K562 (cell line): Measurements from ENCODE around the gene SYNGR3. TPM values are rescaled to one million over a fixed set of nuclear protein-coding genes. Genes with fewer than 3 reads are reported as not detected.

ENCODE experiments used
- ATAC-seq: fragments of 200-7000 bp; cut with Tn5 transposase; 3 replicates; pipeline ENCODE4 v1.9.1; 2020; ENCODE audit warnings: moderate library complexity
- BruUV-seq: library from RNA; stranded (reverse); fragments of 400-500 nt; replicated peaks from 2 replicates; lab custom pipeline; 2021; lab: Mats Ljungman, UMichigan
- CTCF ChIA-PET: fragments of 300-600 bp; formaldehyde crosslinking; extraction: SDS; loops from one replicate; lab custom pipeline; 2021; ENCODE audit warnings: low intra/inter-chr PET ratio; lab: Yijun Ruan, JAX
- POLR2A ChIA-PET: fragments of 300-600, 350-650 bp; sonication (Branson Sonifier 250); formaldehyde crosslinking; extraction: SDS; loops from one replicate; lab custom pipeline; 2021; ENCODE audit warnings: antibody characterized with exemption, inconsistent platforms; lab: Yijun Ruan, JAX
- DNase-seq, 4 experiments: peaks; one replicate each; pipeline versions ENCODE4 v3.0.0 to v3.0.0-alpha.2; 2011 to 2018; ENCODE audit warnings: low spot score in 3 of 4, mixed read lengths in 3 of 4; ENCODE audit errors: extremely low read depth in 1 of 4
- FAIRE-seq: peaks from 2 replicates; lab custom pipeline; 2011; peaks lifted over from hg19 to GRCh38; lab: Jason Lieb, UNC
- H2AFZ ChIP-seq: 2 replicates; pipeline ENCODE4 v1.6.0; 2011; ENCODE audit warnings: low read depth, low read length, control low read depth, inconsistent platforms
- H3K27ac ChIP-seq: fragments of 200-600 bp; 3 replicates; pipeline ENCODE4 v1.8.0; 2011; ENCODE audit warnings: low read depth, mild to moderate bottlenecking, control low read depth, inconsistent platforms, low read length, moderate library complexity, mixed read lengths; ENCODE audit errors: extremely low read depth
- H3K27me3 ChIP-seq, 2 experiments: fragments of 300-600 bp in 1 of 2; 2 replicates in 1 of 2; 3 replicates in 1 of 2; pipeline versions ENCODE4 v1.6.0 to v1.8.0; 2011; ENCODE audit warnings: inconsistent platforms in 2 of 2, low read length in 2 of 2, mild to moderate bottlenecking in 1 of 2, mixed read lengths in 1 of 2, moderate library complexity in 1 of 2; ENCODE audit not compliant: control insufficient read depth in 2 of 2, insufficient read depth in 2 of 2
- H3K36me3 ChIP-seq: fragments of 300-600 bp; 3 replicates; pipeline ENCODE4 v1.8.0; 2011; ENCODE audit warnings: mild to moderate bottlenecking, low read length, inconsistent platforms; ENCODE audit not compliant: control insufficient read depth, insufficient read depth
- H3K4me1 ChIP-seq, 2 experiments: fragments of 200-600 bp in 1 of 2; replicated peaks in 1 of 2; 2 replicates in 1 of 2; 3 replicates in 1 of 2; pipeline versions ENCODE4 v1.5.1 to v1.8.0; 2011; ENCODE audit warnings: inconsistent platforms in 2 of 2, low read length in 2 of 2, mild to moderate bottlenecking in 1 of 2, mixed read lengths in 1 of 2, moderate library complexity in 1 of 2; ENCODE audit not compliant: control insufficient read depth in 2 of 2, insufficient read depth in 2 of 2
- H3K4me2 ChIP-seq: 2 replicates; pipeline ENCODE4 v1.6.1; 2011; ENCODE audit warnings: low read length, control low read depth, inconsistent platforms, mixed read lengths; ENCODE audit not compliant: insufficient read depth
- H3K4me3 ChIP-seq: fragments of 200-600 bp; sonication (generic), shearing (Covaris generic); 2 replicates; pipeline ENCODE4 v1.5.1; 2016; ENCODE audit warnings: control low read depth, inconsistent platforms
- H3K79me2 ChIP-seq: fragments of 200-600 bp; 3 replicates; pipeline ENCODE4 v1.8.0; 2011; ENCODE audit warnings: low read length, inconsistent platforms; ENCODE audit not compliant: control insufficient read depth, insufficient read depth
- H3K9ac ChIP-seq, 2 experiments: 2 replicates each; pipeline versions ENCODE4 v1.6.0 to v1.6.1; 2011; ENCODE audit warnings: low read depth in 2 of 2, low read length in 2 of 2, control low read depth in 1 of 2, inconsistent platforms in 1 of 2, mild to moderate bottlenecking in 1 of 2, mixed read lengths in 1 of 2; ENCODE audit not compliant: insufficient read depth in 1 of 2
- H3K9me1 ChIP-seq: one replicate; pipeline ENCODE4 v1.6.0; 2011; ENCODE audit warnings: inconsistent platforms, mild to moderate bottlenecking, low read length, moderate library complexity; ENCODE audit not compliant: control insufficient read depth, insufficient read depth
- H3K9me3 ChIP-seq: replicated peaks from 2 replicates; pipeline ENCODE4 v1.5.1; 2011; ENCODE audit warnings: low read depth, low read length, inconsistent platforms; ENCODE audit not compliant: control insufficient read depth, insufficient read depth
- H4K20me1 ChIP-seq: replicated peaks from 2 replicates; pipeline ENCODE4 v1.6.1; 2011; ENCODE audit warnings: low read length, inconsistent platforms, mixed read lengths; ENCODE audit not compliant: control insufficient read depth, insufficient read depth
- C11orf30 ChIP-seq: fragments of 450-650 bp; IDR thresholded peaks from 2 replicates; pipeline ENCODE4 v1.6.1; 2016; ENCODE audit warnings: low read depth, mild to moderate bottlenecking
- CEBPB ChIP-seq: fragments of 450-650 bp; IDR thresholded peaks from 2 replicates; pipeline ENCODE4 v1.6.1; 2016; ENCODE audit warnings: missing genetic modification characterization, missing compliant biosample characterization
- CGGBP1 ChIP-seq: fragments of 250-450 bp; sonication (Bioruptor Pico); IDR thresholded peaks from 2 replicates; pipeline ENCODE4 v1.9.0; 2021; ENCODE audit warnings: mild to moderate bottlenecking
- FOSL1 ChIP-seq: fragments of 200-800 bp; sonication (Bioruptor generic); conservative IDR thresholded peaks from 2 replicates; pipeline ENCODE4 v1.6.1; 2016; ENCODE audit warnings: missing genetic modification characterization, missing compliant biosample characterization
- HMGN3 ChIP-seq: IDR thresholded peaks from 2 replicates; pipeline ENCODE4 v1.6.1; 2011; ENCODE audit warnings: borderline replicate concordance, low read depth, mild to moderate bottlenecking, mixed read lengths, low read length; ENCODE audit not compliant: insufficient read length; ENCODE audit errors: extremely low read depth
- LCOR ChIP-seq: sonication (generic); formaldehyde crosslinking; IDR thresholded peaks from 2 replicates; pipeline ENCODE4 v1.8.0; 2022; ENCODE audit warnings: mild to moderate bottlenecking, missing genetic modification reagents
- MCM7 ChIP-seq, 2 experiments: fragments of 450-650 bp; IDR thresholded peaks; 2 replicates each; pipeline ENCODE4 v1.6.1; 2016 to 2018
- MEF2D ChIP-seq: conservative IDR thresholded peaks from 2 replicates; pipeline ENCODE4 v1.6.1; 2016; ENCODE audit warnings: low read depth, missing genetic modification characterization, missing compliant biosample characterization
- SFPQ ChIP-seq: fragments of 200-400 bp; formaldehyde crosslinking; IDR thresholded peaks from 2 replicates; pipeline ENCODE4 v1.6.1; 2017; ENCODE audit warnings: mild to moderate bottlenecking, low read depth, low read length, moderate library complexity
- SIN3A ChIP-seq, 2 experiments: fragments of 150-350 bp in 1 of 2; IDR thresholded peaks; 2 replicates each; pipeline ENCODE4 v1.6.1; 2011 to 2016; ENCODE audit warnings: borderline replicate concordance in 2 of 2, low read depth in 2 of 2, low read length in 2 of 2, mild to moderate bottlenecking in 2 of 2, moderate library complexity in 2 of 2; ENCODE audit not compliant: control insufficient read depth in 1 of 2
- SP2 ChIP-seq: IDR thresholded peaks from 2 replicates; pipeline ENCODE4 v1.6.1; 2011; ENCODE audit warnings: mild to moderate bottlenecking, low read depth, low read length, moderate library complexity; ENCODE audit not compliant: poor library complexity, severe bottlenecking; ENCODE audit errors: extremely low read depth
- SPI1 ChIP-seq: IDR thresholded peaks from 2 replicates; pipeline ENCODE4 v1.6.1; 2011; ENCODE audit warnings: low read depth, low read length, control low read depth, borderline replicate concordance
- SRSF9 ChIP-seq: fragments of 200-400 bp; formaldehyde crosslinking; IDR thresholded peaks from 2 replicates; pipeline ENCODE4 v1.6.1; 2017; ENCODE audit warnings: low read depth, low read length, borderline replicate concordance
- TCF15 ChIP-seq: fragments of 250-450 bp; sonication (Bioruptor Pico); IDR thresholded peaks from 2 replicates; pipeline ENCODE4 v1.8.0; 2022; ENCODE audit warnings: moderate library complexity, mild to moderate bottlenecking, inconsistent platforms
- U2AF2 ChIP-seq: fragments of 200-400 bp; formaldehyde crosslinking; optimal IDR thresholded peaks from 2 replicates; pipeline ENCODE3; 2017; ENCODE audit warnings: low read depth, mild to moderate bottlenecking, low read length
- ZNF184 ChIP-seq: sonication (generic); formaldehyde crosslinking; IDR thresholded peaks from 2 replicates; pipeline ENCODE4 v1.5.0; 2020; ENCODE audit warnings: missing genetic modification reagents
- WGBS: fragments of 100-300 bp; shearing (Covaris generic); methylation state at CpG from one replicate; pipeline ENCODE4 v1.1.6; 2016; ENCODE audit warnings: low coverage, mixed read lengths; ENCODE audit not compliant: insufficient coverage; ENCODE audit errors: missing lambda C conversion rate; 5-methylcytosine and 5-hydroxymethylcytosine counted together
- in situ Hi-C: fragments of 300-500 bp; cut with MboI; formaldehyde crosslinking; loops from 4 replicates; pipeline ENCODE4 v1.15.0; 2018; ENCODE audit warnings: inconsistent platforms, mixed read lengths
- intact Hi-C: fragments of 100-400 bp; cut with micrococcal nuclease; formaldehyde crosslinking; loops from 2 replicates; pipeline ENCODE4 v1.14.2; 2022
- polyA plus RNA-seq, 8 experiments: library from polyadenylated mRNA; depleted of rRNA in 4 of 8; stranded (reverse) in 5 of 8; unstranded in 3 of 8; fragments of >200 nt; fragmentation: Nextera tagmentation in 2 of 8; fragmentation: Illumina TruSeq in 1 of 8; extraction: Ambion mirVana in 2 of 8; extraction: Trizol in 1 of 8; gene quantifications; 2 replicates each; pipeline versions ENCODE4 v1.2.1 to v1.2.3, GENCODE V29; 2011 to 2014; ENCODE audit warnings: inconsistent platforms in 1 of 8, missing spikeins in 1 of 8
- total RNA-seq, 7 experiments: library from RNA; depleted of rRNA in 6 of 7; stranded (reverse); fragments of >200 nt in 6 of 7; fragmentation: Illumina TruSeq in 2 of 7; extraction: Trizol in 2 of 7; gene quantifications; 2 replicates each; pipeline versions ENCODE4 v1.2.1 to v1.2.3, GENCODE V29; 2011 to 2021; ENCODE audit warnings: low replicate concordance in 1 of 7

SYNGR3 gene
- total and polyA plus RNA-seq, 9 of the 15 experiments (the other 6 are each of a cell fraction or from before 2014, with no cell fraction given): 3.7 to 69.2 (median 36.3) TPM

- Histone ChIP-seq H3K9me1 (no peaks in the 10 kb centered on the region), H3K9me3 (no peaks in the 10 kb centered on the region), H3K4me1 (peaks cover 29 to 59% of the 10 kb centered on the region in 2 experiments), H3K27me3 (no peaks in the 10 kb centered on the region), H3K9ac (peak overlapping the region; percentile 80 to 96), H3K27ac (peak overlapping the region; percentile 94; the same call in 2 of the 3 replicates), H4K20me1 (no peaks in the 10 kb centered on the region; the same call in 1 of the 2 replicates), H3K4me2 (peak overlapping the region; percentile 87), H3K36me3 (peaks cover 37% of the 10 kb centered on the region; the same call in 2 of the 3 replicates), H3K79me2 (peaks cover 31% of the 10 kb centered on the region), H2AFZ (no peak overlapping the region), H3K4me3 (peak overlapping the region; percentile 64)
- ATAC-seq (peak; percentile 5), DNase-seq (peak in 1 of 4 experiments; percentile 45), FAIRE-seq (no peak)
- in situ Hi-C loops (no loop called here), intact Hi-C loops (loop anchor here (2.0 kb wide), 1 partner anchor 15 kb away; the partner anchor contains the start of gene ZNF598)
- BruUV-seq: TSS peak; percentile 57
- ChIA-PET CTCF (no interaction called here), POLR2A (interaction anchor here (0.6 to 5.5 kb wide), 8 partner anchors 11 to 161 kb away, joined by 3 to 50 read pairs (median 4); partner anchors contain the start of genes RNF151, RPS2 and TRAF7)
- 10% methylated on average over 2 of the region's 2 CpGs for WGBS
- no peak for TF ChIP-seq SP2
- no peak for TF ChIP-seq C11orf30
- no peak for TF ChIP-seq SPI1
- TF ChIP-seq SRSF9: no peak
- no peak for TF ChIP-seq FOSL1 (tag)
- peak; percentile 75; the same call in 1 of the 2 replicates for TF ChIP-seq MEF2D
- TF ChIP-seq CEBPB (tag): peak; percentile 53
- no peak for TF ChIP-seq TCF15 (CRISPR knock-in tag)
- no peak for TF ChIP-seq CGGBP1 (CRISPR knock-in tag)
- TF ChIP-seq HMGN3: no peak
- TF ChIP-seq SIN3A (IDR thresholded peaks at IDR 0.05; ENCODE audit: borderline replicate concordance in 2 of 2, control insufficient read depth in 1 of 2, low read depth in 2 of 2, low read length in 2 of 2): no peak
- no peak for TF ChIP-seq MCM7 (IDR thresholded peaks at IDR 0.05)
- no peak for TF ChIP-seq SFPQ
- no peak for TF ChIP-seq LCOR (CRISPR knock-in tag)
- no peak for TF ChIP-seq ZNF184 (CRISPR knock-in tag)
- TF ChIP-seq U2AF2: no peak
Measured at GRCh38 chr16:1993731-1994131, 4.0 kb downstream of the SYNGR3 start.
